Gastroesophageal sphincter (tissue), 4 donors: ENCODE data around the gene NPL. TPM values are rescaled to one million over a fixed set of nuclear protein-coding genes. Genes with fewer than 3 reads are reported as not detected.

ENCODE experiments used
- ATAC-seq: fragments of 150-250 bp; one replicate; pipeline ENCODE4 v1.9.1; 2016; ENCODE audit warnings: mild to moderate bottlenecking, moderate library complexity
- H3K27ac ChIP-seq, 4 donors: fragments of 200-600 bp; sonication (generic) in 3 of 4; 1 replicate in 3 of 4; 2 replicates in 1 of 4; pipeline ENCODE4 v1.5.1; 2016 to 2019
- H3K27me3 ChIP-seq: fragments of 200-600 bp; sonication (generic); one replicate; pipeline ENCODE4 v1.5.1; 2019
- H3K36me3 ChIP-seq, 2 donors: fragments of 200-600 bp; sonication (generic); one replicate each; pipeline ENCODE4 v1.5.1; 2019; ENCODE audit warnings: control low read depth in 1 of 2
- H3K4me1 ChIP-seq, 3 donors: fragments of 200-600 bp; sonication (generic); 1 replicate in 2 of 3; 2 replicates in 1 of 3; pipeline ENCODE4 v1.5.1; 2016 to 2019; ENCODE audit warnings: control low read depth in 2 of 3
- H3K4me3 ChIP-seq, 2 donors: fragments of 200-600 bp; sonication (generic); one replicate each; pipeline ENCODE4 v1.5.1; 2019; ENCODE audit warnings: mild to moderate bottlenecking in 1 of 2, moderate library complexity in 1 of 2
- H3K9me3 ChIP-seq, 3 donors: fragments of 200-600 bp; sonication (generic); one replicate each; pipeline ENCODE4 v1.5.1; 2017 to 2019; ENCODE audit warnings: control low read depth in 2 of 3
- CTCF ChIP-seq, 4 experiments: fragments of 200-600 bp in 2 of 4; fragments of 450-650 bp in 2 of 4; sonication (generic) in 1 of 4; IDR thresholded peaks; one replicate each; pipeline ENCODE4 v1.5.1; 2017 to 2019; ENCODE audit warnings: antibody characterized with exemption in 4 of 4, mild to moderate bottlenecking in 2 of 4, moderate library complexity in 2 of 4
- EP300 ChIP-seq: sonication (generic); formaldehyde crosslinking; IDR thresholded peaks from one replicate; pipeline ENCODE4 v1.6.1; 2017; ENCODE audit warnings: antibody characterized with exemption, mild to moderate bottlenecking
- POLR2A ChIP-seq, 2 donors: fragments of 450-650 bp; IDR thresholded peaks; one replicate each; pipeline ENCODE4 v1.6.1; 2017; ENCODE audit warnings: antibody characterized with exemption in 2 of 2, mild to moderate bottlenecking in 2 of 2, moderate library complexity in 1 of 2
- POLR2AphosphoS5 ChIP-seq: sonication (generic); formaldehyde crosslinking; IDR thresholded peaks from one replicate; pipeline ENCODE4 v1.6.1; 2017; ENCODE audit warnings: antibody characterized with exemption
- WGBS, 2 donors: methylation state at CpG; one replicate each; pipeline ENCODE4 v1.1.5; 2018; ENCODE audit warnings: low coverage in 1 of 2; 5-methylcytosine and 5-hydroxymethylcytosine counted together
- total RNA-seq, 4 donors: library from RNA; depleted of rRNA; stranded (reverse); fragments of >200 nt; gene quantifications; one replicate each; pipeline ENCODE4 v1.1.0, GENCODE V29; 2016

NPL gene
- total RNA-seq, 4 donors from 2014 or later: 6.8 to 10.2 (median 7.9) TPM

- peaks cover 0 to 53% of the 10 kb centered on the region in 2 donors for H3K36me3 ChIP-seq
- H3K4me1 ChIP-seq: no peaks in the 10 kb centered on the region
- no peak overlapping the region for H3K27ac ChIP-seq
- WGBS, 2 donors: 91 to 93% methylated on average over 2 of the region's 2 CpGs
- no peak for TF ChIP-seq POLR2AphosphoS5
- no peak for TF ChIP-seq EP300
- no peak for TF ChIP-seq CTCF (IDR thresholded peaks at IDR 0.05)
- no peak for TF ChIP-seq POLR2A (IDR thresholded peaks at IDR 0.05)
- no peak for ATAC-seq
- H3K4me3 ChIP-seq: no peak overlapping the region
- no peaks in the 10 kb centered on the region for H3K9me3 ChIP-seq
- no peaks in the 10 kb centered on the region for H3K27me3 ChIP-seq
These were observed 37.3 kb downstream of the NPL start for GRCh38 chr1:182826892-182827291.

GRCh38 chr1:182829285-182829932 lies 39.8 kb downstream of the NPL start:
- no peaks in the 10 kb centered on the region for H3K27me3 ChIP-seq
- H3K9me3 ChIP-seq: no peaks in the 10 kb centered on the region
- no peaks in the 10 kb centered on the region for H3K4me1 ChIP-seq
- H3K27ac ChIP-seq: no peak overlapping the region
- H3K4me3 ChIP-seq: no peak overlapping the region
- peaks cover 0 to 35% of the 10 kb centered on the region in 2 donors for H3K36me3 ChIP-seq
- ATAC-seq: no peak
- no peak for TF ChIP-seq EP300
- TF ChIP-seq POLR2A (IDR thresholded peaks at IDR 0.05): no peak
- no peak for TF ChIP-seq CTCF (IDR thresholded peaks at IDR 0.05)
- no peak for TF ChIP-seq POLR2AphosphoS5
- WGBS, 2 donors: 70 to 71% methylated on average over 5 of the region's 5 CpGs

- TF ChIP-seq POLR2AphosphoS5 (no peak), POLR2A (IDR thresholded peaks at IDR 0.05) (no peak), CTCF (IDR thresholded peaks at IDR 0.05) (no peak)
- no peaks in the 10 kb centered on the region for H3K27me3 ChIP-seq
- peaks cover 0 to 10% of the 10 kb centered on the region in 2 donors for H3K36me3 ChIP-seq
- no peak for ATAC-seq
- H3K4me3 ChIP-seq: no peak overlapping the region
- H3K9me3 ChIP-seq: no peaks in the 10 kb centered on the region
- H3K27ac ChIP-seq: no peak overlapping the region
- no peaks in the 10 kb centered on the region for H3K4me1 ChIP-seq
These were observed 43.7 kb downstream of the NPL start for GRCh38 chr1:182833271-182833670.

GRCh38 chr1:182834326-182834725 lies 44.8 kb downstream of the NPL start:
- WGBS, 2 donors: 89% methylated on average over 2 of the region's 2 CpGs; no CpG with 5 or more reads in 1 of the 2 donors
- TF ChIP-seq CTCF (IDR thresholded peaks at IDR 0.05) (no peak), EP300 (no peak), POLR2A (IDR thresholded peaks at IDR 0.05) (no peak), POLR2AphosphoS5 (no peak)
- no peaks in the 10 kb centered on the region for H3K9me3 ChIP-seq
- peaks cover 0 to 7% (median 0%) of the 10 kb centered on the region in 3 donors for H3K4me1 ChIP-seq
- no peaks in the 10 kb centered on the region for H3K27me3 ChIP-seq
- no peak overlapping the region for H3K4me3 ChIP-seq
- H3K27ac ChIP-seq: no peak overlapping the region
- ATAC-seq: no peak
- H3K36me3 ChIP-seq: peaks cover 0 to 3% of the 10 kb centered on the region in 2 donors

- 79 to 84% methylated on average over 5 to 8 of the region's 10 CpGs for WGBS, 2 donors
- Histone ChIP-seq H3K27me3 (no peaks in the 10 kb centered on the region), H3K27ac (no peak overlapping the region), H3K36me3 (no peaks in the 10 kb centered on the region), H3K9me3 (no peaks in the 10 kb centered on the region), H3K4me1 (peaks cover 2 to 13% (median 4%) of the 10 kb centered on the region in 3 donors), H3K4me3 (no peak overlapping the region)
- TF ChIP-seq POLR2A (IDR thresholded peaks at IDR 0.05) (no peak), EP300 (no peak), CTCF (IDR thresholded peaks at IDR 0.05) (no peak), POLR2AphosphoS5 (no peak)
- ATAC-seq: no peak
These were observed 46.2 kb downstream of the NPL start for GRCh38 chr1:182835806-182836205.
